SK-N-SH (cell line): Measurements from ENCODE around the gene STC2. TPM values are rescaled to one million over a fixed set of nuclear protein-coding genes. Genes with fewer than 3 reads are reported as not detected.

Experiments
- CTCF ChIA-PET: fragments of 300-600, 350-600 bp; formaldehyde crosslinking; extraction: SDS; loops from one replicate; lab custom pipeline; 2021; lab: Yijun Ruan, JAX
- POLR2A ChIA-PET: fragments of 350-600 bp; sonication (Branson Sonifier 250); formaldehyde crosslinking; extraction: SDS; loops from one replicate; lab custom pipeline; 2020; ENCODE audit warnings: antibody characterized with exemption, inconsistent platforms; lab: Yijun Ruan, JAX
- DNase-seq: peaks from one replicate; pipeline ENCODE4 v3.0.0; 2012
- H2AFZ ChIP-seq: fragments of 200-600 bp; sonication (generic); 2 replicates; pipeline ENCODE4 v1.8.1; 2016; ENCODE audit warnings: antibody characterized with exemption, mild to moderate bottlenecking, low read depth
- H3F3A ChIP-seq: fragments of 200-600 bp; sonication (generic); replicated peaks from 2 replicates; pipeline ENCODE3; 2016; ENCODE audit warnings: antibody characterized with exemption, mild to moderate bottlenecking; ENCODE audit not compliant: insufficient read depth
- H3K27ac ChIP-seq, 2 experiments: fragments of 200-500 bp in 1 of 2; fragments of 200-600 bp in 1 of 2; sonication (Bioruptor generic) in 1 of 2; sonication (generic), shearing (Covaris generic) in 1 of 2; 2 replicates each; pipeline versions ENCODE4 v1.5.1 to v1.6.1; 2014 to 2016; ENCODE audit warnings: low read depth in 2 of 2, inconsistent platforms in 1 of 2, low read length in 1 of 2, mild to moderate bottlenecking in 1 of 2, mixed read lengths in 1 of 2
- H3K27me3 ChIP-seq: fragments of 200-600 bp; sonication (generic), shearing (Covaris generic); 2 replicates; pipeline ENCODE4 v1.6.1; 2016; ENCODE audit warnings: mixed run types; ENCODE audit not compliant: insufficient read depth
- H3K36me3 ChIP-seq, 2 experiments: fragments of 200-500 bp in 1 of 2; fragments of 200-600 bp in 1 of 2; sonication (Bioruptor generic) in 1 of 2; sonication (generic) in 1 of 2; replicated peaks in 1 of 2; 2 replicates each; pipeline versions ENCODE3 to v1.5.1; 2014 to 2016; ENCODE audit warnings: low read length in 1 of 2, mild to moderate bottlenecking in 1 of 2; ENCODE audit not compliant: insufficient read depth in 2 of 2, control insufficient read depth in 1 of 2
- H3K4me1 ChIP-seq, 2 experiments: fragments of 200-500 bp in 1 of 2; fragments of 200-600 bp in 1 of 2; sonication (Bioruptor generic) in 1 of 2; sonication (generic), shearing (Covaris generic) in 1 of 2; 2 replicates each; pipeline versions ENCODE4 v1.5.1 to v1.6.1; 2014 to 2016; ENCODE audit warnings: low read depth in 1 of 2, low read length in 1 of 2, mixed run types in 1 of 2; ENCODE audit not compliant: insufficient read depth in 2 of 2, control insufficient read depth in 1 of 2
- H3K4me2 ChIP-seq: fragments of 200-600 bp; sonication (generic), shearing (Covaris generic); 2 replicates; pipeline ENCODE4 v1.6.1; 2017; ENCODE audit warnings: mixed run types
- H3K4me3 ChIP-seq, 2 experiments: fragments of 200-500 bp in 1 of 2; fragments of 200-600 bp in 1 of 2; sonication (Bioruptor generic) in 1 of 2; sonication (generic), shearing (Covaris generic) in 1 of 2; 2 replicates each; pipeline versions ENCODE4 v1.5.1 to v1.8.1; 2014 to 2016; ENCODE audit warnings: low read depth in 2 of 2, inconsistent platforms in 1 of 2, low read length in 1 of 2, mild to moderate bottlenecking in 1 of 2, mixed read lengths in 1 of 2, moderate library complexity in 1 of 2
- H3K79me2 ChIP-seq: fragments of 200-600 bp; sonication (generic); 2 replicates; pipeline ENCODE4 v1.8.1; 2017; ENCODE audit warnings: mild to moderate bottlenecking; ENCODE audit not compliant: insufficient read depth
- H3K9ac ChIP-seq: fragments of 200-600 bp; sonication (generic); 2 replicates; pipeline ENCODE4 v1.6.1; 2017; ENCODE audit warnings: mixed run types
- H3K9me2 ChIP-seq: fragments of 200-600 bp; sonication (generic); 2 replicates; pipeline ENCODE4 v1.6.1; 2017; ENCODE audit warnings: mixed run types
- H3K9me3 ChIP-seq: fragments of 200-600 bp; sonication (generic); 2 replicates; pipeline ENCODE4 v1.6.1; 2017; ENCODE audit warnings: mixed run types, mild to moderate bottlenecking, moderate library complexity
- H4K20me1 ChIP-seq: fragments of 200-600 bp; sonication (generic); 2 replicates; pipeline ENCODE4 v1.6.1; 2017; ENCODE audit warnings: mild to moderate bottlenecking, mixed run types; ENCODE audit not compliant: insufficient read depth
- CTCF ChIP-seq: fragments of 200-600 bp; sonication (generic); IDR thresholded peaks from 2 replicates; pipeline ENCODE4 v1.6.1; 2017; ENCODE audit warnings: antibody characterized with exemption, mild to moderate bottlenecking, moderate library complexity
- ELF1 ChIP-seq: IDR thresholded peaks from 2 replicates; pipeline ENCODE4 v1.4.0; 2012
- EP300 ChIP-seq, 2 experiments: IDR thresholded peaks; 2 replicates each; pipeline versions ENCODE4 v1.4.0 to v1.6.1; 2012; ENCODE audit warnings: borderline replicate concordance in 1 of 2, low read depth in 1 of 2, low read length in 1 of 2
- FOSL2 ChIP-seq: IDR thresholded peaks from 2 replicates; pipeline ENCODE4 v1.4.0; 2012; ENCODE audit warnings: low read depth, mild to moderate bottlenecking, moderate library complexity, borderline replicate concordance
- GATA2 ChIP-seq: sonication (generic); formaldehyde crosslinking; IDR thresholded peaks from 2 replicates; pipeline ENCODE4 v1.5.0; 2020; ENCODE audit warnings: mild to moderate bottlenecking, missing genetic modification reagents
- MEF2A ChIP-seq: IDR thresholded peaks from 2 replicates; pipeline ENCODE4 v1.4.0; 2012; ENCODE audit warnings: low read depth, borderline replicate concordance
- NFIC ChIP-seq: IDR thresholded peaks from 2 replicates; pipeline ENCODE4 v1.4.0; 2012; ENCODE audit warnings: borderline replicate concordance
- NRF1 ChIP-seq: IDR thresholded peaks from 2 replicates; pipeline ENCODE4 v1.6.1; 2012; ENCODE audit warnings: low read depth, mild to moderate bottlenecking, low read length
- POLR2AphosphoS5 ChIP-seq: IDR thresholded peaks from 2 replicates; pipeline ENCODE4 v1.6.1; 2012; ENCODE audit warnings: low read depth, low read length
- RCOR1 ChIP-seq: fragments of 150-350 bp; IDR thresholded peaks from 2 replicates; pipeline ENCODE4 v1.6.1; 2017; ENCODE audit warnings: antibody characterized with exemption, low read length
- REST ChIP-seq: IDR thresholded peaks from 2 replicates; pipeline ENCODE4 v1.6.1; 2012; ENCODE audit warnings: mild to moderate bottlenecking, low read depth, low read length, moderate library complexity
- SMC3 ChIP-seq: IDR thresholded peaks from 2 replicates; pipeline ENCODE4 v1.6.1; 2012; ENCODE audit warnings: low read depth, low read length, improper control_type of control experiment
- TAF1 ChIP-seq: IDR thresholded peaks from 2 replicates; pipeline ENCODE4 v1.6.1; 2012; ENCODE audit warnings: low read depth, mild to moderate bottlenecking, low read length, moderate library complexity, borderline replicate concordance
- TCF12 ChIP-seq: IDR thresholded peaks from 2 replicates; pipeline ENCODE4 v1.4.0; 2012
- YY1 ChIP-seq: IDR thresholded peaks from 2 replicates; pipeline ENCODE4 v1.4.0; 2012; ENCODE audit warnings: low read depth, mild to moderate bottlenecking
- WGBS: methylation state at CpG from one replicate; pipeline ENCODE4 v1.1.6; 2017; ENCODE audit warnings: low lambda C conversion rate; 5-methylcytosine and 5-hydroxymethylcytosine counted together
- polyA plus RNA-seq, 3 experiments: library from polyadenylated mRNA; depleted of rRNA; stranded (reverse); fragments of >200 nt; gene quantifications; 2 replicates each; pipeline ENCODE4 v1.2.3, GENCODE V29; 2012
- TF ChIP-seq, protein P1 (sequence below): IDR thresholded peaks from 2 replicates; pipeline ENCODE4 v1.4.0; 2012; ENCODE audit warnings: low read depth

Gene STC2
- polyA plus RNA-seq, 1 of the 3 experiments (the other 2 are of a cell fraction): 5.9 TPM

GRCh38 chr5:173308226-173308625 lies 20.0 kb downstream of the STC2 start:
- Histone ChIP-seq H3K79me2 (no peaks in the 10 kb centered on the region), H3K4me3 (no peak overlapping the region), H3K4me1 (peaks cover 2 to 6% of the 10 kb centered on the region in 2 experiments; a peak in 2 of 4 replicates), H3K9ac (no peak overlapping the region), H4K20me1 (no peaks in the 10 kb centered on the region), H3K9me2 (no peaks in the 10 kb centered on the region), H3F3A (no peaks in the 10 kb centered on the region), H2AFZ (no peak overlapping the region), H3K4me2 (no peak overlapping the region), H3K27me3 (no peaks in the 10 kb centered on the region), H3K36me3 (no peaks in the 10 kb centered on the region), H3K9me3 (no peaks in the 10 kb centered on the region), H3K27ac (no peak overlapping the region)
- TF ChIP-seq NRF1 (no peak), MEF2A (no peak), SMC3 (no peak), YY1 (no peak), EP300 (IDR thresholded peaks at IDR 0.05; ENCODE audit: borderline replicate concordance in 1 of 2, low read depth in 1 of 2, low read length in 1 of 2) (no peak), ELF1 (no peak), RCOR1 (no peak)
- no peak for DNase-seq
- POLR2A ChIA-PET: no interaction called here
- CTCF ChIA-PET: interaction anchor here (1.9 kb wide), 1 partner anchor 24 kb away, joined by 5 read pairs; no protein-coding TSS in a partner anchor

DNA sequence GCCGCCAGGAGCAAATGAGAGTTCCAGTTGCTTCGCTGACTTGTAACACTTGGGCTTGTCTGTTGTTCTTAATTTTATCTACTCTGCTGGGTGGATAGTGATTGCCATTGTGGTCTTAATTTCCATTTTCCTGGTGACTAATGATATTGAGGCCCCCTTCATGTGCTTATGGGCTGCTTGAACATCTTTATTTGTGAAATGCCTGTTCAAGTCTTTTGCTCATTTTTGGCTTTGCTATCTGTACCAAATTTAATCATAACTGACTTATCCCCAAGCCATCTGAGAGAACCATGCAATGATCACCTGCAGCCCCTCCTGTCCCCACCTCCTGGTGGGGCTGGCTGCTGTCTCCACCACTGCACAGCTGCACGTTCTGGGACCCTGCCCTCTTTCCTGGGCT lies 20.5 kb downstream of the STC2 start:
- Histone ChIP-seq H3K79me2 (no peaks in the 10 kb centered on the region), H4K20me1 (no peaks in the 10 kb centered on the region), H3K27ac (no peak overlapping the region), H3K36me3 (no peaks in the 10 kb centered on the region), H3K9ac (no peak overlapping the region), H3K4me3 (no peak overlapping the region), H3K9me3 (no peaks in the 10 kb centered on the region), H3K9me2 (no peaks in the 10 kb centered on the region), H3F3A (no peaks in the 10 kb centered on the region), H3K4me1 (peaks cover 2 to 6% of the 10 kb centered on the region in 2 experiments; a peak in 2 of 4 replicates), H3K4me2 (no peak overlapping the region), H2AFZ (no peak overlapping the region), H3K27me3 (no peaks in the 10 kb centered on the region)
- no peak for TF ChIP-seq CTCF
- no peak for TF ChIP-seq NRF1
- TF ChIP-seq EP300 (IDR thresholded peaks at IDR 0.05; ENCODE audit: borderline replicate concordance in 1 of 2, low read depth in 1 of 2, low read length in 1 of 2): no peak
- no peak for TF ChIP-seq SMC3
- TF ChIP-seq TCF12: no peak
- TF ChIP-seq FOSL2: no peak
- no peak for TF ChIP-seq REST
- TF ChIP-seq NFIC: no peak
- no peak for TF ChIP-seq POLR2AphosphoS5
- no peak for TF ChIP-seq TAF1
- TF ChIP-seq, protein P1, sequence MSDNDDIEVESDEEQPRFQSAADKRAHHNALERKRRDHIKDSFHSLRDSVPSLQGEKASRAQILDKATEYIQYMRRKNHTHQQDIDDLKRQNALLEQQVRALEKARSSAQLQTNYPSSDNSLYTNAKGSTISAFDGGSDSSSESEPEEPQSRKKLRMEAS: no peak
- no peak for TF ChIP-seq GATA2 (CRISPR knock-in tag)
- no peak for DNase-seq
- 73% methylated on average over 3 of the region's 3 CpGs for WGBS
- CTCF ChIA-PET: interaction anchor here (1.1 kb wide), 1 partner anchor 11 kb away, joined by 3 read pairs; no protein-coding TSS in a partner anchor
- POLR2A ChIA-PET: no interaction called here
